ENCODE data around the gene ZNF277. TPM values are rescaled to one million over a fixed set of nuclear protein-coding genes. Genes with fewer than 3 reads are reported as not detected.

The ZNF277 gene
- total RNA-seq, 4 donors from 2014 or later, result 18.3 to 25.6 (median 19.5) TPM

GRCh38 chr7:112366886-112367285, 160.4 kb downstream of the ZNF277 start:
- Histone ChIP-seq H3K9me3 (no peaks in the 10 kb centered on the region), H3K4me1 (no peaks in the 10 kb centered on the region), H3K4me3 (no peak overlapping the region), H3K27ac (no peak overlapping the region), H3K27me3 (no peaks in the 10 kb centered on the region), H3K36me3 (no peaks in the 10 kb centered on the region)
- DNase-seq, result no peak
- TF ChIP-seq CTCF (IDR thresholded peaks at IDR 0.05) (no peak), POLR2A (IDR thresholded peaks at IDR 0.05) (no peak)

- H3K27me3 ChIP-seq, result no peaks in the 10 kb centered on the region
- no peaks in the 10 kb centered on the region for H3K9me3 ChIP-seq
- no peaks in the 10 kb centered on the region for H3K36me3 ChIP-seq
- no peak overlapping the region for H3K27ac ChIP-seq
- TF ChIP-seq CTCF (IDR thresholded peaks at IDR 0.05) (no peak), POLR2A (IDR thresholded peaks at IDR 0.05) (no peak)
- H3K4me3 ChIP-seq, result no peak overlapping the region
- no peaks in the 10 kb centered on the region for H3K4me1 ChIP-seq
- DNase-seq, result no peak
Observed at GRCh38 chr7:112370436-112370835, 163.9 kb downstream of the ZNF277 start.

GRCh38 chr7:112371701-112372100, 165.2 kb downstream of the ZNF277 start:
- Histone ChIP-seq H3K4me1 (no peaks in the 10 kb centered on the region), H3K9me3 (no peaks in the 10 kb centered on the region), H3K36me3 (no peaks in the 10 kb centered on the region), H3K27ac (no peak overlapping the region), H3K4me3 (no peak overlapping the region), H3K27me3 (no peaks in the 10 kb centered on the region)
- TF ChIP-seq CTCF (IDR thresholded peaks at IDR 0.05) (no peak), POLR2A (IDR thresholded peaks at IDR 0.05) (no peak)
- DNase-seq, result no peak

GRCh38 chr7:112372101-112372500, 165.6 kb downstream of the ZNF277 start:
- H3K36me3 ChIP-seq, result no peaks in the 10 kb centered on the region
- TF ChIP-seq CTCF (IDR thresholded peaks at IDR 0.05) (no peak), POLR2A (IDR thresholded peaks at IDR 0.05) (no peak)
- no peaks in the 10 kb centered on the region for H3K27me3 ChIP-seq
- no peak overlapping the region for H3K27ac ChIP-seq
- H3K9me3 ChIP-seq, result no peaks in the 10 kb centered on the region
- no peak overlapping the region for H3K4me3 ChIP-seq
- no peak for DNase-seq
- no peaks in the 10 kb centered on the region for H3K4me1 ChIP-seq

GRCh38 chr7:112377593-112377992, 171.1 kb downstream of the ZNF277 start:
- no peak overlapping the region for H3K4me3 ChIP-seq
- H3K4me1 ChIP-seq, result no peaks in the 10 kb centered on the region
- no peaks in the 10 kb centered on the region for H3K9me3 ChIP-seq
- no peak overlapping the region for H3K27ac ChIP-seq
- TF ChIP-seq CTCF (IDR thresholded peaks at IDR 0.05) (no peak), POLR2A (IDR thresholded peaks at IDR 0.05) (no peak)
- H3K27me3 ChIP-seq, result no peaks in the 10 kb centered on the region
- no peak for DNase-seq
- no peaks in the 10 kb centered on the region for H3K36me3 ChIP-seq
